Ectodermal cell (in vitro differentiated cells): ENCODE results near the gene ZDHHC7.
"Not testable (repeated sequence)": the region's sequence is repeated elsewhere in the genome, so short reads cannot be mapped to it uniquely, and the experiment has no call there.

Experiments
- H3K27ac ChIP-seq: 2 replicates; pipeline ENCODE4 v1.7.0; 2013; ENCODE audit warnings: mild to moderate bottlenecking, low read depth, low read length; ENCODE audit not compliant: insufficient read depth, poor library complexity, severe bottlenecking
- H3K27me3 ChIP-seq: 2 replicates; pipeline ENCODE4 v1.7.0; 2013; ENCODE audit warnings: mild to moderate bottlenecking, low read length; ENCODE audit not compliant: insufficient read depth, control insufficient read depth, poor library complexity, severe bottlenecking
- H3K36me3 ChIP-seq: one replicate; pipeline ENCODE4 v1.7.0; 2013; ENCODE audit warnings: low read length; ENCODE audit not compliant: control insufficient read depth, insufficient read depth
- H3K4me1 ChIP-seq: one replicate; pipeline ENCODE4 v1.7.0; 2013; ENCODE audit warnings: low read length; ENCODE audit not compliant: control insufficient read depth, insufficient read depth
- H3K4me3 ChIP-seq: 2 replicates; pipeline ENCODE4 v1.7.0; 2013; ENCODE audit warnings: low read depth, low read length, control low read depth; ENCODE audit not compliant: insufficient read depth
- H3K9me3 ChIP-seq: 2 replicates; pipeline ENCODE4 v1.7.0; 2013; ENCODE audit warnings: mild to moderate bottlenecking, low read length, moderate library complexity; ENCODE audit not compliant: control insufficient read depth
- WGBS, 2 experiments: methylation state at CpG; one replicate each; pipeline ENCODE4 v1.1.7; 2013; ENCODE audit warnings: missing lambda C conversion rate in 2 of 2; 5-methylcytosine and 5-hydroxymethylcytosine counted together

Gene ZDHHC7

DNA sequence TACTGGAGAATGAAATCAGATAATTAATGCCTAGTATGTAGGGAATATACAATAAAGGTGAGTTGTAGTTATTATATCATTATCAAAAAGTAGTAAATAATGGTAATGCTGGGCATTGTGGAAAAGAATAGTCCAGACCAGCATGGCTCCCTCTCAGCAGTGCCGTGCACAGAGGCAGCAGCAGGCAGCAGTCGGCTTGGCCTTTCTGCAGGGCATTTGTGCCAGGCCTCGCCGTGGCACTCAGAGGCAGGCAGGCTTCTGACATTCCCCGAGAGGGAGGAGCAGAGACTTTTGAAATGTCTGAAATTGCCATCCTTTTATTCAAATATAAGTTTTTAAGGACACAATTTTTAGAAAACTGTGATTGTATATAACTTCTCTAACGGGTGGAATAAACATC lies 31.3 kb upstream of the ZDHHC7 start:
- H3K4me3 ChIP-seq = no peak overlapping the region
- H3K27me3 ChIP-seq = no peaks in the 10 kb centered on the region
- WGBS, 2 experiments = 95% methylated on average over 5 of the region's 6 CpGs
- H3K27ac ChIP-seq = no peak overlapping the region
- no peaks in the 10 kb centered on the region for H3K36me3 ChIP-seq
- no peaks in the 10 kb centered on the region for H3K9me3 ChIP-seq
- H3K4me1 ChIP-seq = peaks cover 6% of the 10 kb centered on the region

DNA sequence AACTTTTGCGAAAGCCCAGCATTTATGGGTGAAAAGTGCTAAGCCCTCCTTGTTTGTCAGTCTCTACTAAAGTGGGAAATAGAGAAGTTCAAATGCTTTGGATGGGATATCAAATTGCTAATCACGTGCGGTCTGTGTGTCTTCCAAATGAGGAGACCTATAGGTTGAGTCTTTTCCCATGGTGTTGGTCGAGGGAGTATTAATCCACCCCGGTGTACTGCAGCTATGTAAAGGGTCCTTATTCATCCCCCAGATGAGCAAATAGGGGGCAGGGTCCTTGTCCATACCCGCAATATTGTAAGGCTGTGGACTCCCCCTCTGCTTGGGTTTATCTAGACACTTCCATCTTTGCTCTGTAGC lies 30.8 kb upstream of the ZDHHC7 start:
- Histone ChIP-seq H3K27ac (no peak overlapping the region), H3K36me3 (no peaks in the 10 kb centered on the region), H3K4me3 (no peak overlapping the region), H3K9me3 (no peaks in the 10 kb centered on the region), H3K27me3 (no peaks in the 10 kb centered on the region), H3K4me1 (peaks cover 2% of the 10 kb centered on the region)
- 91 to 93% methylated on average over 6 of the region's 6 CpGs for WGBS, 2 experiments

DNA sequence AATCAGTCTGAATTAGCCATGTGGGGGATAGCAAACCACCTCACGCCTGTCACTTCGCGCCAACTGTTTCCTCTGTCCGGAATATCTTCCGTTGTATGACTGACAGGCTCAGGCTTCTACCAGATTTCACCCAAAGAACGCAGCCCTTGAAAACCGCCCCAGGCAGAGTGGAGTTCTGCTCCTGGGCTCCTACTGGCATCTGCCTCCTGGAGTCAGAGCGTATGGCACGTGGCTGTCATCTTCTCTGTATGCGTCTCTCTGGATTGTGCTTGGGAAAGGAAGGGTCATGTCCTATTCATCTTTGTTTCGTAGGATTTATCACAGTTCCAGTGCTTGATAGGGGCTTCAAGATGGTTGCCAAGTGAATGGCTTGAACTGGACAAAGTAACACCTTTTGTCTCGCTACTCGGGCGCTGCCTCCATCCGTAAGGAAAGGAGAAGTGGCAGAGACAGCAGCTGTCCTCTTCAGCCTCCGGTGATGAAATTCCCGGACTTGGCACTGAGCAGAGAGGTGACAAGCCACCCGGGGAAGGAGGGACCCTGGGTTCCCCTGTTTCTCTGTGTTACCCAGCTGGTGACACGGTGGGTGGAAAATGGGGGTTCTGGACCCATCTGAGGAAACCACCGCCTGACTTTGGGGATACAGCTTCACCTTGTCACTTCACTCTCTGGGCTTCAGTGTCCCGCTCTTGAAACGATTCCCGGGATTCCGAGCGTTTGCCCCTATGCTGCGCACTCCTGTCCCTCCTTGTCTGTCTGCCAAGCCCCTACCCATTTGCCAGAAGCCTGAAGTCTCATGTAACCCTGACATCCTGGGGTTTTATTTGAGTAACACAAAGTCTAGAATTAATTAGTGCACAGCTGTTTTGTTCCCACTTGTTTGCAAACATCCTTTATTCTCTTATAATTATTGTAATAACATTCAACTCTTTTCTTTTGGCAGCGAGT lies 30.2 kb upstream of the ZDHHC7 start:
- 93 to 94% methylated on average over 27 of the region's 27 CpGs for WGBS, 2 experiments
- Histone ChIP-seq H3K4me3 (no peak overlapping the region), H3K4me1 (no peaks in the 10 kb centered on the region)

DNA sequence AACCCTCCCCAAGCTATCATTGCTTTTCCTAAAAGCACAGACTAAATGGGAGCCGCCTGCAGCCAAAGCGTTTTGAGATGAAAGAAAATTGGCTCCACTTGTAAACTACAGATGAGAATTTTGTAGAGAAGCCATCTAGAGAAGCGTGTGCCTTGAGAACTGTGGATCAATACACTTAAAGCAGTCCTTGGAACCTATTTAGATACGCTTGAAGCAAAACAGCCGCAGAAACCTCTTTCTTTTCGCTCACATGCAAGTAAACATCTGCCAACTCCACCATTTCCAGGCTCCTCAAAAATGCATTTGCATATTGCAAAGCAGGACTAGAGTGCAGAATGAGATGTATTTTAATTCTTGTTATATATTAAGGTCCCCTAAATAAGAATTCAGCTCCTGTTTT lies 29.4 kb upstream of the ZDHHC7 start:
- H3K36me3 ChIP-seq = no peaks in the 10 kb centered on the region
- 92 to 93% methylated on average over 6 of the region's 6 CpGs for WGBS, 2 experiments

More for the DNA sequence above, 30.2 kb upstream of the ZDHHC7 start:
- H3K9me3 ChIP-seq = no peaks in the 10 kb centered on the region
- H3K27ac ChIP-seq = no peak overlapping the region
- H3K36me3 ChIP-seq = no peaks in the 10 kb centered on the region
- H3K27me3 ChIP-seq = no peaks in the 10 kb centered on the region

DNA sequence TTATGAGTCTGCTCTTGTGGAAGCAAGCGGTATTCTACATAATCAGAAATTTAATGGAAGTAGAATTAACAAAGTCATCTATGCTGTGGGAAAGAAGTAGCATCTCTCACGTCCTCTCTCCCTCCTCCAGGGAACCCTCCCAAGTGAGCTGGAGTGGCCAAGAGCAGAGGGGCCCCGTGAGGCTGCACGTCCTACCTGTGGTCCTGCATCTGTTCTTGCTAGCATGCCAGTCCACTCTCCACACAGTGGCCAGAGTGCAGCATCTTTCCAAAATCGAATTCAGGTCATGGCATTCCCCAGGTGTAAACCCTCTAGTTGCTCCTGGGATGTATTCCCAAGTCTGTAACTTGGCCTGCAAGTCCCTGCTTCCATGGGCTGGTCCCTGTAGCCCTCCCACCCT lies 26.4 kb upstream of the ZDHHC7 start:
- Histone ChIP-seq H3K27me3 (no peaks in the 10 kb centered on the region), H3K36me3 (no peaks in the 10 kb centered on the region), H3K9me3 (no peaks in the 10 kb centered on the region), H3K27ac (no peak overlapping the region), H3K4me1 (no peaks in the 10 kb centered on the region), H3K4me3 (no peak overlapping the region)
- WGBS, 2 experiments = 90 to 91% methylated on average over 4 to 5 of the region's 5 CpGs

More for the DNA sequence above, 29.4 kb upstream of the ZDHHC7 start:
- Histone ChIP-seq H3K9me3 (no peaks in the 10 kb centered on the region), H3K4me3 (no peak overlapping the region), H3K4me1 (no peaks in the 10 kb centered on the region), H3K27me3 (no peaks in the 10 kb centered on the region), H3K27ac (no peak overlapping the region)

DNA sequence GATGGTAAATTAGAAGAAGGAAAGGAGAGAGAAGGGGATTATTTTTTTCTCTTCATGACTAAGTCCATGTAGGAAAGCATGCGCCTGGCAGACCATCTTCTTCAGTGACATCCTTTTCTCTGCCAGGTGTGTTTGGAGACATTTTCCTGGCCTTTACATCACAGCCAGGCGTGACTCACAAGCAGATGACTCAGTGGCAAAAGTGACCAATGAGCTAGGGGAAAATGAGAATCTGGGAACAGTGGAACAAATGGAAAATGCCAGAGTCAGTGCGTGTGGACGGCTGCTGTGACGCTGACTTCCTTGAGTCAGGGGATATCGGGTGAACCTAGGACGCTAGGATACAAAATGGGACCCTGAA lies 25.7 kb upstream of the ZDHHC7 start:
- H3K36me3 ChIP-seq = no peaks in the 10 kb centered on the region
- H3K27ac ChIP-seq = no peak overlapping the region
- no peaks in the 10 kb centered on the region for H3K9me3 ChIP-seq
- no peak overlapping the region for H3K4me3 ChIP-seq
- H3K4me1 ChIP-seq = no peaks in the 10 kb centered on the region
- WGBS, 2 experiments = 91 to 94% methylated on average over 7 of the region's 7 CpGs
- H3K27me3 ChIP-seq = no peaks in the 10 kb centered on the region

DNA sequence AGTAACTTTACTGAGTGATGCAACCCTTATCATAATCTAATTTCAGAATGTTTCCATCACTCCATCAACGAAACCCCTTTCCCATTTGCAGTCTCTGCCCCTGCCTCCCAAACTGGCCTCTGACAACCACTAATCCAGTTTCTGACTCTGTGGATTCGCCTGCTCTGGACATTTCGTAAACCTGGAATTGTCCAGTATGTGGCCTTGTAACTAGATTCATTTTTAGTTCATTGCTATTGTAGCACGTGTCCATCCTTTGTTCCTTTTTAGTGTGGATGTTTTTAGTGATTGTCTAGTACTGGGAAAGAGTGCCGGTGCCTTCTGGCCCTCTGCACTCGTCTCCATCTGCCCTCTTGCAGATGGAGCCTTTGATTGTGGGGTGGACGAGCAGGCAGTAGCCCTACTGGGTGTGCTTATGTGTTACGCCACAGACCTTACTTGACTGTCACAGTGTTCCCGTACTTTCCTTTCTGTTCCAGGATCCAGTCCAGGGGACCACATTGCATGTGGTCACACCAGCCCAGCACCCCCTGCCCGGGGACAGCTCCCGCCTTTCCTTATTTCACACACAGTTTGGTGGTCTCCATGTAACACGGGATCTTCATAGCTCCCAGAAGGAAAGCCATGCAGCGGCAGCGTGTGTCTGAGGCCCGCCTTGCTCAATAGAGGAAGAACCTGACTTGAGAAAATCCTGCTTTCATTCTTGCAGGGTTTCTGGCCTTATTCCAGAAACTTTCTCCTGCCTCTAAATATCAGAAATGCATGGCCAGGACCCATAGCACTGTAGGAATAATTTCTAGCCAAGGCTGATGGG lies 25.1 kb upstream of the ZDHHC7 start:
- H3K4me1 ChIP-seq = no peaks in the 10 kb centered on the region
- no peak overlapping the region for H3K27ac ChIP-seq
- no peaks in the 10 kb centered on the region for H3K27me3 ChIP-seq
- no peaks in the 10 kb centered on the region for H3K36me3 ChIP-seq
- H3K4me3 ChIP-seq = no peak overlapping the region
- no peaks in the 10 kb centered on the region for H3K9me3 ChIP-seq
- WGBS, 2 experiments = 93 to 95% methylated on average over 15 of the region's 15 CpGs

DNA sequence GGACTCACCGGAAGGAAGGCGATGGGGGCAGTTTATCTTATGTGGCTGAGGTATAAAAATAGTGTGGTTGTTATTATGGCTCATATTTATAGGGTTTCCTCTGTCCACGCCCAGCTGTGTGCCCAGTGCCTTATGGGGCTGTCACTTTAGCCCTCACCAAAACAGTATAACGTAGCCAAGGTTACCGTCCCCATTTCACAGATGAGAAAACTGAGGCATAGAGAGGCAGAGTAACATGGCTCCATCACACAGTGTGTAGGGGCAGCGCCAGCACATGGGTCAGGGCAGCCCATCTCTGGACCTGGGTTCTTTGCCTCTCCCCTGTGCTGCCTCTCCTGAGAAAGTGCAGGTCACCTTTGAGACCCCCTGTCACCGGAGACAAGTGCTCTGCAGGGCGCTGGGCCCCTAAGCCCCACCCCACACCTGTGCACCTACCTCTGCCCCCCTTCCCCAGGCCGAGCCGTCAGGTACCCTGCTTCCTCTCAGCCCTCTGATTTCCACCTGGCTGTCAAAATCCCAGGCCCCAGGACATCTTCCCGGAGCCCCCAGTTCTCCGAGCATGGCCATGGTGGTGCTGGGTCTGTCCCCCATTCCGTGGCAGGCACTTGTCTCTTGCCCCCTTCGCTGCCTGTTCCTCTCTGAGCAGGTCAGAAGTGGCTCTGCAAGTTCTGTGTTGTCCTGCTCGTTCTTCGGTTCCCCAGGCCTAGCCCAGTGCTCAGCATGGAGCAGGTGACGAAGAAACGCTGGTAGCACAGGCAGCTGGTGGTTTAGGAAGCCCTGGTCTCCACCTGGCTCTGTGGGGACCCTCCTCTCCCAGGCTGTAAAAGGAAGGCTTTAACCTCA lies 23.5 kb upstream of the ZDHHC7 start:
- Histone ChIP-seq H3K4me3 (no peak overlapping the region), H3K27me3 (peaks cover 3% of the 10 kb centered on the region), H3K36me3 (no peaks in the 10 kb centered on the region), H3K27ac (no peak overlapping the region), H3K4me1 (no peaks in the 10 kb centered on the region), H3K9me3 (no peaks in the 10 kb centered on the region)
- WGBS, 2 experiments = 90% methylated on average over 18 of the region's 18 CpGs

DNA sequence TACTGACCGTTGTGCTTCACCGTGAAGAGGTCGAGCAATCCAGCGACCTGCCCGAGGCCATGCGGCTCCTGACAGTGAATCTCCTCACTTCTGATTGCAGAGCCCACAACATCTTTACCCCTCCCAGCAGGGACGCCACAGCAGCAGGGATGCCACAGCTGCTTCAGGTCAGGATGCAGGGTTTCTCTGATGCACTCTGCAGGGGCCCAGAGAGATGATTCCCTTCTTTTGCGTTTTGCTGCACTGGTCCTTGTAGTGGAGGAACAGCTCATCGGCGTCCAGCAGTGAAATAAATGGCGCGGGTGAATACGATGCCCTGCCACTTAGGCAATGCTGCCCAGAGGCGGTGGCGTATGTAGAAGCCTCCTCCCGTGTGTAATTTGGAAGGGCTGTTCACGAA lies 21.8 kb upstream of the ZDHHC7 start:
- no peak overlapping the region for H3K4me3 ChIP-seq
- H3K27ac ChIP-seq = no peak overlapping the region
- peaks cover 20% of the 10 kb centered on the region for H3K27me3 ChIP-seq
- H3K9me3 ChIP-seq = no peaks in the 10 kb centered on the region
- 44 to 58% methylated on average over 17 of the region's 17 CpGs for WGBS, 2 experiments
- no peaks in the 10 kb centered on the region for H3K36me3 ChIP-seq
- H3K4me1 ChIP-seq = peaks cover 14% of the 10 kb centered on the region

DNA sequence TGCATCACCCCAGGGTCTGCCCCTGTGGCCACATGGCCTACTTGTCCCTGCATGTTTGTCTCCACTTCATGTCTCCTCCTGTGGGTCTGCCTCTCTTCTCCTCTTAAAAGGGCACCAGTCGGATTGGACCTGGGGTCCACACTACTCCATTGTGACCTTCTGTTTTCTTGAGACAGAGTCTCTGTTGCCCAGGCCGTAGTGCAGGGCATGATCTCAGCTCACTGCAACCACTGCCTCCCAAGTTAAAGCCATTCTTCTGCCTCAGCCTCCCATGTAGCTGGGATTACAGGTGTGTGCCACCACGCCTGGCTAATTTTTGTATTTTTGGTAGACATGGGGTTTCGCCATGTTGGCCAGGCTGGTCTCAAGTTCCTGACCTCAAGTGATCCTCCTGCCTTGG lies 20.9 kb upstream of the ZDHHC7 start:
- Histone ChIP-seq H3K27me3 (peaks cover 23% of the 10 kb centered on the region), H3K4me1 (peaks cover 15% of the 10 kb centered on the region)
- H3K27ac ChIP-seq, H3K9me3 ChIP-seq, H3K4me3 ChIP-seq, H3K36me3 ChIP-seq: not testable (repeated sequence)
- 91 to 92% methylated on average over 4 of the region's 4 CpGs for WGBS, 2 experiments
